Right ventricle myocardium superior (tissue), 1 donor: ENCODE data around the gene ETS2. TPM values are rescaled to one million over a fixed set of nuclear protein-coding genes. Genes with fewer than 3 reads are reported as not detected.
A peak's percentile ranks its signal among the peaks of the same experiment; 100 is the strongest.
"Not testable (repeated sequence)": the region's sequence is repeated elsewhere in the genome, so short reads cannot be mapped to it uniquely, and the experiment has no call there.

Experiments
- ATAC-seq: fragments of 200-7000 bp; cut with Tn5 transposase; one replicate; pipeline ENCODE4 v1.9.1; 2020; ENCODE audit warnings: mild to moderate bottlenecking; ENCODE audit not compliant: poor library complexity
- DNase-seq: peaks from one replicate; pipeline ENCODE4 v3.0.0-alpha.2; 2020
- intact Hi-C: fragments of 100-400 bp; cut with DNase I; formaldehyde crosslinking; loops from one replicate; pipeline ENCODE4 v1.11.2; 2022
- total RNA-seq: library from RNA; stranded (reverse); fragmentation: NEBNext Ultra II Directional; extraction: Animal tissue kit (Norgen Biotek cat#: 25700); gene quantifications from one replicate; pipeline ENCODE4 v1.2.1, GENCODE V29; 2021
- donor health status: DM: no; HTN: yes; CAD: no; lungs with severe emphysema.

The ETS2 gene
- total RNA-seq, 1 donor from 2014 or later = 37.2 TPM

GRCh38 chr21:38824124-38824822, 18.5 kb downstream of the ETS2 start:
- DNase-seq (no peak), ATAC-seq (peak; percentile 19)
- intact Hi-C loops = loop anchor here (5.0 kb wide), 1 partner anchor 88 kb away; no protein-coding TSS in a partner anchor

DNA sequence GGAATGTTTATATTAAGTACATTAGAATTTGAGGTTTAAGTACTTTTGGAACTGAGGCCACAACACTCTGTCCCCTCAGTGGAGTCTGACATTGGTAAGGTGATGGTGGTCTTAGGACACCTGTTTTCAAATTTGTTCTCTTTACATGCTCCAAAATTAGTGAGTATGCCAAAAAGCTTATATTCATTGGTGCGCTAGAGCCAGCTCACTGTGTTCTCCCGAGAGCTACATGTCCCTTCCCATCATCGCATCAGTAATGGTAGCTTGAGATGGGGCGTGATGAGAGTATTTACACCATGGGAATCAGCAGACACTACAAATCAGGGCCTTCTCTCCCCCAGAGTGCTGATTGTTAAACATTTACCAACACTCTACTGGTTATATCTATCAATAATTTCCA, 19.5 kb downstream of the ETS2 start:
- DNase-seq (no peak), ATAC-seq (no peak)
- intact Hi-C loops = no loop called here

- intact Hi-C loops = no loop called here
- no peak for DNase-seq
- ATAC-seq = no peak
Observed at GRCh38 chr21:38825921-38826320, 20.2 kb downstream of the ETS2 start.

DNA sequence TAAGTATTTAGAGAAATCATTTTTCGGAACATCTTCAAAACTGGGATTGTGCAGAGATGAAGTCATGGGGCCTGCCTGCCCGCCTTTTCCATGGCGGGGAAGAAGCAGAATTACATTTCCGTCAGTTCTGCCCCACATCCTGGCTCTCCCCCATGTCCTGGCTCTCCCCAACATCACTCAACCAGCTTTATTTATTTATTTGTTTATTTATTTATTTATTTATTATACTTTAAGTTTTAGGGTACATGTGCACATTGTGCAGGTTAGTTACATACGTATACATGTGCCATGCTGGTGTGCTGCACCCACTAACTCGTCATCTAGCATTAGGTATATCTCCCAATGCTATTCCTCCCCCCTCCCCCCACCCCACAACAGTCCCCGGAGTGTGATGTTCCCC, 22.4 kb downstream of the ETS2 start:
- intact Hi-C loops, DNase-seq, ATAC-seq: not testable (repeated sequence)

DNA sequence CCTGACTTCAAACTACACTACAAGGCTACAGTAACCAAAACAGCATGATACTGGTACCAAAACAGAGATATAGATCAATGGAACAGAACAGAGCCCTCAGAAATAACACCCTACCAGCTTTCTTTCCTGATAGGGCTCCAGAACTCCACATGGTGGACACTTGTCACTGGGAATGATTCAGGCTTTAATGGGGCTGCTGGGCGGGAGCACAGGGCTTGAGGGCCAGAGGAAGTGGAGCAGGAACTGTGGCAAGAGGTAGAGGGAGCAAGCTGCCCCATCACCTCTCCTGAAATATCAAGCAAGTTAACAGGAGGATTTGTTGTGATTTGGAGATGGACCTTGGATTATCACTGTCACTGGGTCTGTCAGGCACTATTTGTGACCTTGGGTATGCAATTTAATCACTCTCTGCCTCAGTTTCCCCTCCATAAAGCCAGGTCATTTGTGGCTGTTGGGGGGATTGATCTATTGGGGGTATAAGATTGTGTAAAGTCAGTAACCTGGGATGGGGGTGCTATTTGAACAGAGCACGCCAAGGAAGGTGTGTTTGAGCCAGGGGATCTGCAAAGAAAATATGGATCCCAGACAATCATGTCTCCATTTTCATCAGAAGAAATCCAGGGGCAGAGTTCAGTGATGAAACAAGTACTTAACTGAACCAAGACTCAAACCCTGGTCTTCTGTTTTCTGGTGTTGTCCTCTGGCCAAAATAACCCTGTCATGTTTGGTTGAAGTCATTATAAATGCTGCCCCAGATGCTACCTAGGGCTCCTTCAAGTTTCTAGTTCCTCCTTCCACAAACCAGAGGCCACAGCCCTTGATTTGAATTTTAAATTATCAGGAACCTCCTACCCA, 25.2 kb downstream of the ETS2 start:
- DNase-seq (no peak), ATAC-seq (no peak)
- intact Hi-C loops = no loop called here

- DNase-seq (peak; percentile 60), ATAC-seq (peak; percentile 95)
- intact Hi-C loops = no loop called here
Observed at GRCh38 chr21:38831526-38832467, 26.1 kb downstream of the ETS2 start.

- intact Hi-C loops = no loop called here
- no peak for ATAC-seq
- no peak for DNase-seq
Observed at GRCh38 chr21:38832664-38833063, 26.9 kb downstream of the ETS2 start.

DNA sequence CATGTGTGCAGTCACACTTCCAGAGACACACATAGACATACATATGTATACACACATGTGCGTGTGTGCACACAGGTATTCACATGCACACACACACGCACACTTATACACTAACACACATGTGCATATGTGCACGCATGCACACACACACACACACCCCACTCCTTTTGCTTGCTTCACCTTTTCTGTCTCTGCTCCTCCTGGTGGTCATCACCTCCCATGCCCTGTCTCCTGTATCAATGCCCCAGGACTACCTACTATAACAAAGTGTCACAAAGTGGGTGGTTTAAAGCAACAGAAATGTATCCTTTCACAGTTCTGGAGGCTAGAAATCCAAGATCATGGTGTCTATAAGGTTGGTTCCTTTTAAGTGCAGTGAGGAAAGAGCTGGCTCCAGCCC, 27.4 kb downstream of the ETS2 start:
- no peak for ATAC-seq
- intact Hi-C loops = no loop called here
- DNase-seq = no peak

DNA sequence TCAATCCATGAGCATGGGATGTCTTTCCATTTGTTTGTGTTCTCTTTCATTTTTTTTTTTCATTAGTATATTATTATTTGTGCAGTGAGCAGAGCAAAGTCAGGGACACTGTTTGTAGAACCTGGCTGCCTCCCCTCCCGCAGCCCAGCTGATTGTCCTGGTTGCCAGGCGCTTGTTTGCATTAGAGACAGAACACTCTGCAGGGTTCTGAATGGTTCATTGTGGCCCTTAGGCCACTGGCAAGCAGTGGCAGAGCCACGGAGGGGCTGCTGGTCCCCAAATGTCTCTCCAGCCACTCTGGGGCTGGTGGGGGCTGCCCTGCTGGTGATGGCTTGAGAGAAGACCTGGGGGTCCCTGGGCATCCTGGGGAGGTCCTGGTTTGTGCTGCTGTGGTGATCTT, 29.0 kb downstream of the ETS2 start:
- DNase-seq = no peak
- intact Hi-C loops = no loop called here
- no peak for ATAC-seq

GRCh38 chr21:38837806-38838461, 32.2 kb downstream of the ETS2 start:
- ATAC-seq = no peak
- no peak for DNase-seq
- intact Hi-C loops = no loop called here

- intact Hi-C loops = no loop called here
- ATAC-seq (no peak), DNase-seq (no peak)
Observed at GRCh38 chr21:38838598-38839327, 33.0 kb downstream of the ETS2 start.

- no peak for ATAC-seq
- no peak for DNase-seq
- intact Hi-C loops = no loop called here
Observed at GRCh38 chr21:38839328-38840286, 33.9 kb downstream of the ETS2 start.

DNA sequence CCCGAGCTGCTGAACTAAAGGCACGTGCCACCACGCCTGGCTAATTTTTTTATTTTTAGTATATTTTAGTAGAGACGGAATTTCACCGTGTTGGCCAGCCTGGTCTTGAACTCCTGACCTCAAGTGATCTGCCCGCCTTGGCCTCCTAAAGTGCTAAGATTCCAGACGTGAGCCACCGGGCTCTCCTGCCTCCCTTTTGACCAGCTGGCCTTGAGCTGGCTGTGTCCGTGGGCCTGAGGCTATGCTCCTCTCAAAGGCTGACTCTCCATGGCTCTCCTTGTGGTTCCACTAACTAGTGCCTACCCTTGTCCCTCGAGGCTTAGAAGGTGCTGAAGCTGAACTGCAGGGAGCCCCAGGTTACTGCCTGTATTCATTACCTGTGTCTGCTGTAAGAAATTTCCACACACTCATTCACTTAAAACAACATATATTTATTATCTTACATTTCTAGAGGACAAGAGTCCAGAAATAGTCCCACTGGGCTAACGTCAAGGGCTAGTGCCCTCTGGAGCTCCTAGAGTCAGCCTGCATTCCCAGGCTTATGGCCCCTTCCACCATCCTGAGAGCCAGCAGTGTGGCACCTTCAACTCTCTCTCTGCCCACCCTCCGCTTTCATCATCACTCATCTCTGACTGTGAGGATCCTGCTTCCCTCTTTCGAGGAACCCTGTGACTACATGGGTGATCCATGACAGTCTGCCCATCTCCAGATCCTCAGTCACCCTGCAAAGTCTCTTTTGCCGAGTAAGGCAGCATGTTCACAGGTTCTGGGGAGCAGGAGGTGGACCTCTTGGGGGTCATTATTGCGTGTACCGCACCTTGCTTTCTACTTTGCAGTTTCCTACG, 34.9 kb downstream of the ETS2 start:
- DNase-seq = no peak
- intact Hi-C loops = no loop called here
- no peak for ATAC-seq

DNA sequence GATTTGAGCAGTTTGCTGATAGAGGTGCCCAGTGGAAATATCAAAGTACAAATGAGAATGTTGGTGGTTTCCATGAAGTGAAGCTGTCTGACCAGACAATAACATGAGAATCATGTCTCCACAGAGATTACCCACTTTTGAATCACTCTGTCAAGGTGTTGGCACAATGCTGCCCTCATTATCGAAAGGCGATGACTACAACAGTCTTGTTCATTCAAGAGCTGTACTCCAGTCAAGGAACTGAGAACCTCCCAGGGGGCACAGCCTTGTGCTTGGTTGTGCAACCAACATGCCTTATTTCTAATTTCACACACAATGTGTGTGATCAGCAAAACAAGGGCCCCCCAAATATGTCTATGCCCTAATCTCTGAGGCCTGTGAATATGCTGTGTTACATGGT, 35.7 kb downstream of the ETS2 start:
- DNase-seq (no peak), ATAC-seq (no peak)
- intact Hi-C loops = no loop called here

DNA sequence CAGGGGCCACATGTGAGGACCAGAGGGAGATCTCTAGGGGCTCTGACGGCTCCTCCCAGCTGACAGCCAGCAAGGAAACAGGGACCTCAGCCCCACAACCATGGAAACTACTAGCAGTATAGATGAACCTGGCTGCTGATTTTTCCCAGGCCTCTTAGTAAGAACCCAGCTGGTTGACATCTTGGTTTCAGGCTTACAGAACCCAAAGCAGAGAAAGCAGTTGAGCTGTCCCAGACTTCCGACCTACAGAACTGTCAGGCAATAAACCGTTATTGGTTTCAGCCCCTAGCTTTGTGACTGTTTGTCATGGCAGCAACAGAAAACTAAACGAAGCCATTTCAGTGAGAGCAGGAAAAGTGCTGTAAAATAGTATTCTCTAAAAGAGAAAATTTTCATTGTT, 36.4 kb downstream of the ETS2 start:
- ATAC-seq = no peak
- intact Hi-C loops = no loop called here

GRCh38 chr21:38843379-38843778, 37.6 kb downstream of the ETS2 start:
- intact Hi-C loops = no loop called here
- DNase-seq (no peak), ATAC-seq (no peak)

More for the DNA sequence above, 36.4 kb downstream of the ETS2 start:
- DNase-seq = no peak
